ENCODE measurements around the gene PFN1. TPM values are rescaled to one million over a fixed set of nuclear protein-coding genes. Genes with fewer than 3 reads are reported as not detected.

The PFN1 gene
- total and polyA plus RNA-seq, 7 experiments from 2014 or later, result 430 to 2,132 (median 726) TPM

DNA sequence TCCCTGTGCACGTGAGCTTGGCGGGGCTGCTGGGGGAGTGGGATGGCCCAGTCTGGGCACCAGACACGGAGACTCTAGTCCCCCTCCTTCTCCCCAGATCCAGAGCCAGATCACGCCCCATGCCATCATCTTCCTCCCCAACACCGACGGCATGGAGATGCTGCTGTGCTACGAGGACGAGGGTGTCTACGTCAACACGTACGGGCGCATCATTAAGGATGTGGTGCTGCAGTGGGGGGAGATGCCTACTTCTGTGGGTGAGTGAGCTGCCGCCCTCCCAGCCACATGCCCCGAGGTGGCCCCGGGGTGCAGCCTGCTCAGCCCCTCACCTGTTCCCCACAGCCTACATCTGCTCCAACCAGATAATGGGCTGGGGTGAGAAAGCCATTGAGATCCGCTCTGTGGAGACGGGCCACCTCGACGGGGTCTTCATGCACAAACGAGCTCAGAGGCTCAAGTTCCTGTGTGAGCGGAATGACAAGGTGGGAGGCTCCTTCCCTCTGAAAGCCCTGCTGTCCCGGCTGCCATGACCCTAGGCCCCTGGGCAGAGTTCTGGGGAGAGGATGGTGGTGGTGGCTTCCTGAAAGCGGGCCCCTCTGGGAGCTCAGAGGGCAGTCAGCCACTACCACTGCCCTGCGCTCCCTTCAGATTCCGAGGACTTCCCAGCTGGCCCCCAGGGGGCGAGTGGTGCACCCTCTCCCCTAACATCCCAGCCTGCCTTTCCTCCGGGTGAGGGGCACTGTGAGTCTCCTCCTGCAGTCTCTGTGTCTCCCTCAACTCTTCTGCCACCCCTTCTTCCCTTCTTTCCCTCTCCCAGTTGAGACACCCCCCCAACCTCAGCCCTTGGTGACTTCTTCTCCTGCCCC, 51.8 kb downstream of the PFN1 start:
- POLR2A ChIA-PET, result interaction anchor here (0.7 kb wide), 1 partner anchor 163 kb away, joined by 3 read pairs; no protein-coding TSS in a partner anchor
- H3K4me3 Mint-ChIP-seq, result no peak overlapping the region
- Histone ChIP-seq H3K27me3 (ENCODE audit: control insufficient read depth in 2 of 2, insufficient read depth in 2 of 2, low read length in 2 of 2) (no peaks in the 10 kb centered on the region), H3K4me1 (ENCODE audit: control insufficient read depth in 2 of 2, insufficient read depth in 2 of 2, low read length in 2 of 2) (peaks cover 12 to 23% of the 10 kb centered on the region in 2 donors), H3K36me3 (ENCODE audit: control insufficient read depth in 2 of 3, insufficient read depth in 3 of 3, low read length in 3 of 3) (peaks cover 0 to 56% (median 15%) of the 10 kb centered on the region in 3 experiments), H3K27ac (ENCODE audit: low read depth, low read length) (no peak overlapping the region), H3K9me3 (ENCODE audit: control insufficient read depth in 2 of 3, low read length in 3 of 3) (no peaks in the 10 kb centered on the region), H3K4me3 (ENCODE audit: low read length) (no peak overlapping the region)
- CTCF ChIA-PET, result interaction anchor here (0.7 kb wide), 1 partner anchor 327 kb away, joined by 3 read pairs; no protein-coding TSS in a partner anchor
- H3K9me3 Mint-ChIP-seq, result peaks cover 0 to 2% (median 0%) of the 10 kb centered on the region in 11 donors
- intact Hi-C loops (cut with micrococcal nuclease), result loop anchor here in 1 of 2 donors (5.0 kb wide), 1 partner anchor 339 kb away; the partner anchor contains the start of gene MYBBP1A
- peaks cover 0 to 24% (median 19%) of the 10 kb centered on the region in 7 donors for H3K4me1 Mint-ChIP-seq
- peaks cover 0 to 13% (median 0%) of the 10 kb centered on the region in 5 donors for H3K27me3 Mint-ChIP-seq
- DNase-seq, result no peak
- peak overlapping the region in 1 of 9 donors; percentile 70 for H3K27ac Mint-ChIP-seq
- ATAC-seq, result no peak
- peaks cover 0 to 15% (median 0%) of the 10 kb centered on the region in 5 donors for H3K36me3 Mint-ChIP-seq

DNA sequence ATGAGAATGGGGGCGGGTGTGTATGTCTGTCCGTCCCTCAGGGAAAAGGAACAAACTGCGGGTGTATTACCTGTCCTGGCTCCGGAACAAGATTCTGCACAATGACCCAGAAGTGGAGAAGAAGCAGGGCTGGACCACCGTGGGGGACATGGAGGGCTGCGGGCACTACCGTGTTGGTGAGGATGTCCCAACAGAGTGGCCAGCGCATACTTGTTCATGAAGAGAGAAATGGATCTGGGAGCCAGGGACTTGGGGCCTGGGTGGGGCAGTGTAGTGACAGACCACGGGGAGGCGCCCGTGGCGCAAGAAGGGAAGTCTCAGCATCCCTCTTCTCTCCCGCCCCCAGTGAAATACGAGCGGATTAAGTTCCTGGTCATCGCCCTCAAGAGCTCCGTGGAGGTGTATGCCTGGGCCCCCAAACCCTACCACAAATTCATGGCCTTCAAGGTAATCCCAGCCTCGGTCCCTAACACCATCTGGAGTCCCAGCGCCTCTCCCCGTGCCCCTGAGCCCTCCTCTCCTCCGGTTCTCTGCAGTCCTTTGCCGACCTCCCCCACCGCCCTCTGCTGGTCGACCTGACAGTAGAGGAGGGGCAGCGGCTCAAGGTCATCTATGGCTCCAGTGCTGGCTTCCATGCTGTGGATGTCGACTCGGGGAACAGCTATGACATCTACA, 52.5 kb downstream of the PFN1 start:
- H3K9me3 ChIP-seq (ENCODE audit: control insufficient read depth in 2 of 3, low read length in 3 of 3), result no peaks in the 10 kb centered on the region
- peaks cover 12 to 19% of the 10 kb centered on the region in 2 donors for H3K4me1 ChIP-seq (ENCODE audit: control insufficient read depth in 2 of 2, insufficient read depth in 2 of 2, low read length in 2 of 2)
- H3K27me3 Mint-ChIP-seq, result peaks cover 0 to 10% (median 0%) of the 10 kb centered on the region in 5 donors
- H3K27ac ChIP-seq (ENCODE audit: low read depth, low read length), result no peak overlapping the region
- H3K4me3 ChIP-seq (ENCODE audit: low read length), result no peak overlapping the region
- peaks cover 0 to 2% (median 0%) of the 10 kb centered on the region in 11 donors for H3K9me3 Mint-ChIP-seq
- no peaks in the 10 kb centered on the region for H3K27me3 ChIP-seq (ENCODE audit: control insufficient read depth in 2 of 2, insufficient read depth in 2 of 2, low read length in 2 of 2)
- DNase-seq, result no peak
- H3K36me3 Mint-ChIP-seq, result peaks cover 0 to 20% (median 0%) of the 10 kb centered on the region in 5 donors
- ATAC-seq, result no peak
- ChIA-PET CTCF (interaction anchor here (0.7 kb wide), 1 partner anchor 326 kb away, joined by 3 read pairs; no protein-coding TSS in a partner anchor), POLR2A (interaction anchor here (0.7 to 1.5 kb wide), 2 partner anchors 159 to 162 kb away, joined by 3 read pairs; no protein-coding TSS in a partner anchor)
- H3K4me1 Mint-ChIP-seq, result peaks cover 0 to 18% (median 15%) of the 10 kb centered on the region in 7 donors
- H3K27ac Mint-ChIP-seq, result peak overlapping the region in 1 of 9 donors; percentile 52
- H3K4me3 Mint-ChIP-seq, result no peak overlapping the region
- intact Hi-C loops (cut with micrococcal nuclease), result loop anchor here in 1 of 2 donors (5.0 kb wide), 1 partner anchor 338 kb away; the partner anchor contains the start of gene MYBBP1A
- H3K36me3 ChIP-seq (ENCODE audit: control insufficient read depth in 2 of 3, insufficient read depth in 3 of 3, low read length in 3 of 3), result peaks cover 5 to 63% (median 19%) of the 10 kb centered on the region in 3 experiments

Small RNA genes lying within 50 kb of the gene (microRNA-seq; reads per million reads assigned to microRNA genes)
- gene MIR6864 (ENCODE audit: borderline microRNAs expressed), result not detected
- gene MIR6865 (ENCODE audit: borderline microRNAs expressed), result not detected

Other genes starting within 250 kb of the PFN1 start
- 10 to 100 TPM; 41.4 to 80.4 (median 70.0) TPM for gene PELP1, start 244.4 kb downstream of the PFN1 start, total RNA-seq
- 10 to 100 TPM; 11.6 to 13.2 TPM for gene PELP1, start 244.4 kb downstream of the PFN1 start, polyA plus RNA-seq
- 100 to 1,000 TPM; 270 to 601 (median 377) TPM for gene ARRB2, start 237.9 kb downstream of the PFN1 start, total RNA-seq
- gene ARRB2, start 237.9 kb downstream of the PFN1 start, polyA plus RNA-seq, result 10 to 100 TPM; 34.8 to 35.0 TPM
- gene MED11, start 217.1 kb downstream of the PFN1 start, total RNA-seq, result 10 to 100 TPM; 10.4 to 32.0 (median 25.5) TPM
- gene MED11, start 217.1 kb downstream of the PFN1 start, polyA plus RNA-seq, result 10 to 100 TPM; 43.2 to 73.9 TPM
- gene ZMYND15, start 208.7 kb downstream of the PFN1 start, total RNA-seq, result 1 to 10 TPM in 2 of 5 experiments, under 1 TPM in 2, not detected in 1; 0.22 to 5.2 (median 1.4) TPM
- not detected for gene ZMYND15, start 208.7 kb downstream of the PFN1 start, polyA plus RNA-seq
- 10 to 100 TPM in 2 of 5 experiments, 1 to 10 TPM in 3; 2.6 to 68.0 (median 3.4) TPM for gene CXCL16, start 208.6 kb downstream of the PFN1 start, total RNA-seq
- 1 to 10 TPM; 1.2 to 4.4 TPM for gene CXCL16, start 208.6 kb downstream of the PFN1 start, polyA plus RNA-seq
- not detected for gene TM4SF5, start 176.6 kb downstream of the PFN1 start, total RNA-seq
- gene TM4SF5, start 176.6 kb downstream of the PFN1 start, polyA plus RNA-seq, result not detected
- 1 to 10 TPM in 1 of 5 experiments, under 1 TPM in 1, not detected in 3; 0.66 to 3.0 TPM for gene VMO1, start 162.2 kb downstream of the PFN1 start, total RNA-seq
- not detected for gene VMO1, start 162.2 kb downstream of the PFN1 start, polyA plus RNA-seq
- under 1 TPM in 1 of 5 experiments, not detected in 4; 0.39 TPM for gene GLTPD2, start 159.6 kb downstream of the PFN1 start, total RNA-seq
- under 1 TPM in 1 of 2 donors, not detected in 1; 0.39 TPM for gene GLTPD2, start 159.6 kb downstream of the PFN1 start, polyA plus RNA-seq
- gene PSMB6, start 152.4 kb downstream of the PFN1 start, total RNA-seq, result 100 to 1,000 TPM in 1 of 5 experiments, 10 to 100 TPM in 4; 42.3 to 133 (median 44.0) TPM
- 100 to 1,000 TPM; 215 to 273 TPM for gene PSMB6, start 152.4 kb downstream of the PFN1 start, polyA plus RNA-seq
- gene PLD2, start 141.4 kb downstream of the PFN1 start, total RNA-seq, result 10 to 100 TPM; 22.9 to 42.7 (median 26.8) TPM
- 1 to 10 TPM; 1.5 to 2.2 TPM for gene PLD2, start 141.4 kb downstream of the PFN1 start, polyA plus RNA-seq
- gene MINK1, start 115.2 kb downstream of the PFN1 start, total RNA-seq, result 100 to 1,000 TPM in 4 of 5 experiments, 10 to 100 TPM in 1; 88.8 to 142 (median 125) TPM
- gene MINK1, start 115.2 kb downstream of the PFN1 start, polyA plus RNA-seq, result 10 to 100 TPM in 1 of 2 donors, 1 to 10 TPM in 1; 8.3 to 20.4 TPM
- gene C17orf107, start 49.0 kb downstream of the PFN1 start, total RNA-seq, result 10 to 100 TPM in 2 of 5 experiments, 1 to 10 TPM in 2, under 1 TPM in 1; 0.82 to 37.2 (median 5.9) TPM
- gene C17orf107, start 49.0 kb downstream of the PFN1 start, polyA plus RNA-seq, result 1 to 10 TPM in 1 of 2 donors, under 1 TPM in 1; 0.95 to 1.1 TPM
- gene CHRNE, start 45.4 kb downstream of the PFN1 start, total RNA-seq, result 1 to 10 TPM in 3 of 5 experiments, under 1 TPM in 2; 0.34 to 6.5 (median 1.0) TPM
- under 1 TPM in 1 of 2 donors, not detected in 1; 0.24 TPM for gene CHRNE, start 45.4 kb downstream of the PFN1 start, polyA plus RNA-seq
- gene GP1BA, start 16.3 kb downstream of the PFN1 start, total RNA-seq, result 1 to 10 TPM in 1 of 5 experiments, not detected in 4; 1.6 TPM
- not detected for gene GP1BA, start 16.3 kb downstream of the PFN1 start, polyA plus RNA-seq
- gene SLC25A11, start 8.5 kb downstream of the PFN1 start, total RNA-seq, result 10 to 100 TPM; 27.0 to 82.6 (median 44.1) TPM
- gene SLC25A11, start 8.5 kb downstream of the PFN1 start, polyA plus RNA-seq, result 10 to 100 TPM; 57.8 to 86.8 TPM
- gene RNF167, start 8.3 kb downstream of the PFN1 start, total RNA-seq, result 100 to 1,000 TPM in 4 of 5 experiments, 10 to 100 TPM in 1; 97.3 to 248 (median 148) TPM
- 10 to 100 TPM; 25.3 to 28.0 TPM for gene RNF167, start 8.3 kb downstream of the PFN1 start, polyA plus RNA-seq
- gene ENO3, start 2.6 kb upstream of the PFN1 start, total RNA-seq, result 10 to 100 TPM; 21.5 to 56.3 (median 31.8) TPM
- gene ENO3, start 2.6 kb upstream of the PFN1 start, polyA plus RNA-seq, result 1 to 10 TPM in 1 of 2 donors, under 1 TPM in 1; 0.87 to 1.8 TPM
- gene SPAG7, start 19.3 kb upstream of the PFN1 start, total RNA-seq, result 10 to 100 TPM; 41.6 to 59.6 (median 42.6) TPM
- 100 to 1,000 TPM in 1 of 2 donors, 10 to 100 TPM in 1; 96.9 to 119 TPM for gene SPAG7, start 19.3 kb upstream of the PFN1 start, polyA plus RNA-seq
- gene CAMTA2, start 39.1 kb upstream of the PFN1 start, total RNA-seq, result 10 to 100 TPM; 55.2 to 90.0 (median 64.1) TPM
- gene CAMTA2, start 39.1 kb upstream of the PFN1 start, polyA plus RNA-seq, result 10 to 100 TPM in 1 of 2 donors, 1 to 10 TPM in 1; 9.7 to 20.5 TPM
- under 1 TPM in 4 of 5 experiments, not detected in 1; 0.38 to 0.42 (median 0.41) TPM for gene INCA1, start 49.0 kb upstream of the PFN1 start, total RNA-seq
- gene INCA1, start 49.0 kb upstream of the PFN1 start, polyA plus RNA-seq, result not detected
- 10 to 100 TPM; 11.5 to 46.5 (median 21.0) TPM for gene KIF1C, start 49.4 kb upstream of the PFN1 start, total RNA-seq
- 1 to 10 TPM; 3.0 to 3.4 TPM for gene KIF1C, start 49.4 kb upstream of the PFN1 start, polyA plus RNA-seq
- gene SLC52A1, start 86.9 kb upstream of the PFN1 start, total RNA-seq, result under 1 TPM in 4 of 5 experiments, not detected in 1; 0.16 to 0.44 (median 0.28) TPM
- gene SLC52A1, start 86.9 kb upstream of the PFN1 start, polyA plus RNA-seq, result under 1 TPM in 1 of 2 donors, not detected in 1; 0.14 TPM
- 10 to 100 TPM in 2 of 5 experiments, 1 to 10 TPM in 3; 3.5 to 14.8 (median 5.7) TPM for gene ZFP3, start 129.9 kb upstream of the PFN1 start, total RNA-seq
- 1 to 10 TPM; 1.4 to 1.6 TPM for gene ZFP3, start 129.9 kb upstream of the PFN1 start, polyA plus RNA-seq
- gene ZNF232, start 163.3 kb upstream of the PFN1 start, total RNA-seq, result 10 to 100 TPM in 3 of 5 experiments, 1 to 10 TPM in 2; 5.1 to 20.3 (median 11.2) TPM
- gene ZNF232, start 163.3 kb upstream of the PFN1 start, polyA plus RNA-seq, result 10 to 100 TPM in 1 of 2 donors, 1 to 10 TPM in 1; 9.1 to 13.6 TPM
- under 1 TPM in 4 of 5 experiments, not detected in 1; 0.05 to 0.19 (median 0.13) TPM for gene USP6, start 167.5 kb upstream of the PFN1 start, total RNA-seq
- under 1 TPM in 1 of 2 donors, not detected in 1; 0.06 TPM for gene USP6, start 167.5 kb upstream of the PFN1 start, polyA plus RNA-seq
- 10 to 100 TPM in 3 of 5 experiments, 1 to 10 TPM in 2; 4.8 to 35.7 (median 11.6) TPM for gene ZNF594, start 243.3 kb upstream of the PFN1 start, total RNA-seq
- gene ZNF594, start 243.3 kb upstream of the PFN1 start, polyA plus RNA-seq, result 1 to 10 TPM; 2.6 to 4.4 TPM

All from naive thymus-derived CD4-positive, alpha-beta T cell (primary cell).